ENCODE results near the gene NRIP3. TPM values are rescaled to one million over a fixed set of nuclear protein-coding genes. Genes with fewer than 3 reads are reported as not detected.

NRIP3 gene
- total and polyA plus RNA-seq, 9 donors = 0.24 to 16.9 (median 0.99) TPM

GRCh38 chr11:8933931-8934330, 69.9 kb downstream of the NRIP3 start:
- no peak for DNase-seq
- Histone ChIP-seq H3K4me3 (no peak overlapping the region), H3K36me3 (no peaks in the 10 kb centered on the region), H3K4me1 (ENCODE audit: insufficient read depth) (no peaks in the 10 kb centered on the region), H3K9me3 (no peaks in the 10 kb centered on the region), H3K27ac (no peak overlapping the region), H3K27me3 (no peaks in the 10 kb centered on the region)
- 92 to 96% (median 93%) methylated on average over 6 of the region's 6 CpGs for WGBS, 3 donors
- TF ChIP-seq EP300 (IDR thresholded peaks at IDR 0.05) (no peak), CTCF (IDR thresholded peaks at IDR 0.05) (no peak), POLR2A (IDR thresholded peaks at IDR 0.05) (no peak)
- intact Hi-C loops (cut with DNase I) = no loop called here

GRCh38 chr11:8932564-8933180, 71.1 kb downstream of the NRIP3 start, which contains the start of gene C11orf16:
C11orf16 (minus strand) TSS chr11:8932947; CDS start chr11:8932308, 639 bp downstream.
- Histone ChIP-seq H3K4me3 (no peak within 1 kb of the TSS), H3K27me3 (no peaks in the 10 kb centered on the region), H3K36me3 (no peaks in the 10 kb centered on the region), H3K27ac (no peak within 1 kb of the TSS), H3K9me3 (no peaks in the 10 kb centered on the region), H3K4me1 (ENCODE audit: insufficient read depth) (no peaks in the 10 kb centered on the region)
- TF ChIP-seq EP300 (IDR thresholded peaks at IDR 0.05) (no peak), POLR2A (IDR thresholded peaks at IDR 0.05) (no peak), CTCF (IDR thresholded peaks at IDR 0.05) (no peak)
- intact Hi-C loops (cut with DNase I) = no loop called here
- 78 to 82% (median 78%) methylated on average over 12 of the region's 12 CpGs for WGBS, 3 donors
- DNase-seq = no peak

Small RNAs within 50 kb of the gene (small RNA-seq; reads per million reads assigned to genes)
- not detected for gene RF00019

Other genes with a start within 250 kb of the NRIP3 start
- gene AKIP1, start 92.8 kb downstream of the NRIP3 start, total RNA-seq = 10 to 100 TPM; 12.4 to 26.2 (median 18.8) TPM
- gene AKIP1, start 92.8 kb downstream of the NRIP3 start, polyA plus RNA-seq = 10 to 100 TPM; 20.8 to 42.3 TPM
- gene C11orf16, start 71.1 kb downstream of the NRIP3 start, total RNA-seq = 1 to 10 TPM in 2 of 7 donors, under 1 TPM in 2, not detected in 3; 0.20 to 3.7 (median 0.96) TPM
- gene C11orf16, start 71.1 kb downstream of the NRIP3 start, polyA plus RNA-seq = not detected
- gene ASCL3, start 61.0 kb downstream of the NRIP3 start, total RNA-seq = not detected
- not detected for gene ASCL3, start 61.0 kb downstream of the NRIP3 start, polyA plus RNA-seq
- 10 to 100 TPM; 20.3 to 38.8 (median 29.2) TPM for gene TMEM9B, start 39.6 kb downstream of the NRIP3 start, total RNA-seq
- 10 to 100 TPM; 25.8 to 50.8 TPM for gene TMEM9B, start 39.6 kb downstream of the NRIP3 start, polyA plus RNA-seq
- gene SCUBE2, start 87.6 kb upstream of the NRIP3 start, total RNA-seq = 1 to 10 TPM in 3 of 7 donors, under 1 TPM in 4; 0.12 to 3.7 (median 1.00) TPM
- gene SCUBE2, start 87.6 kb upstream of the NRIP3 start, polyA plus RNA-seq = 1 to 10 TPM in 1 of 2 donors, under 1 TPM in 1; 0.84 to 8.2 TPM

Data from ovary (tissue), 9 donors.